ENCODE measurements around the gene JAKMIP2.

Gene JAKMIP2

GRCh38 chr5:147788023-147788422 lies 5.5 kb upstream of the JAKMIP2 start:
- DNase-seq (ENCODE audit: low read depth): no peak

DNA sequence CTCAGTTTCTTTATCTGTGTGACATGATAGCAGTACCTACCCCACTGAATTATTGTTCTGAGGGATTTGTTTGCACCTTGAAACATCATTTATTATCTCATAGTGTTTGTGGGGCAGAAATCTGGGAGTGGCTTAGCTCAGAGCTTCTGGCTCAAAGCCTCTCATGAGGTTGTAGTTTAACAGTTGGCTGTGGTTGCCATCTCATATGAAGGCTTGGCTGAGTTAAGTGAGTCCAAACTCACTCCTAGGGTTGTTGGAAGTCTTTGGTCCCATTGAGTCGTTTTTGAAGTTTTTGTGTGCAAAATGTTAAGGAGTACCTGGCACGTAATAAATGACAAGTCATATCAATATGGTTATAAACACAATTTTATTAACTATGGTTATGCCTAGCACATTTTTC lies 3.6 kb upstream of the JAKMIP2 start:
- no peak for DNase-seq (ENCODE audit: low read depth)

DNA sequence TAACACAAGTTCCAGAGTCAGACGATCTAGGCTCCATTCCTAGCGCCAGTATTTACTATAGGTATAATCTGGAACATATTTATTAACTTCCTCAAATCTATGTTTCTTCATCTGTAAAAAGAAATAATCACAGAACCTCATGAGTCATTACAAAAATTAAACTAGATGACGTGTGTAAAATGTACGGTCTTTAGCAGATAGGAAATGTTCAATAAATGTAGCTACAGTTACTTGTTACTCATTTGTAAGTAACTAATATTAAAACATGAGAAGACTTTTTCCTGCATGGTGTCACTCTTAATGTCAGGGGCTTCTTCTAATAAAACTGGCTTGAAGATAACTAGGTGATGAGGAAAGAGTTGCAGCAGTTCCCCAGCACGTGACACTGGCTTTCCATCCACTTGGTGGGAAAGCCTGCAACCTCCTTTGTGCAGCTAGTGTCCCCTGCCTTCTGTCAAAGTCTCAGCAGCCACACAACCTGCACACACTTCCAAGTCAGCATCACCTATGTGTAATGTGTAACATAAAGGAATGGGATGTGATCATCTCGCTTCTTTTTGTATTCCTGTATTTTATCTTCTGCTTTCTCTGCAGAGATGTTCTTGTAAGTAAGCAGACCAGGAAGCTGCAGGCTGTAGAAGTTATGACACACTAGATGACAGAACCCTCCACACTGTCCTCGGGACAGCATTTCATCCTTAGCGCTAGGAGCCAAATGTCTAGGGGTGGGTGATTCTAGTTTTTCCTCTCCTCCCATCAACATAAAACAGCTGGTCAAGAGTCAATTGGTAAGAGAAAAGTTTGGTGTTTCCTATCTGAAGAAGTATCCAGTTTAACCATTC lies 1.8 kb upstream of the JAKMIP2 start:
- DNase-seq (ENCODE audit: low read depth): no peak

DNA sequence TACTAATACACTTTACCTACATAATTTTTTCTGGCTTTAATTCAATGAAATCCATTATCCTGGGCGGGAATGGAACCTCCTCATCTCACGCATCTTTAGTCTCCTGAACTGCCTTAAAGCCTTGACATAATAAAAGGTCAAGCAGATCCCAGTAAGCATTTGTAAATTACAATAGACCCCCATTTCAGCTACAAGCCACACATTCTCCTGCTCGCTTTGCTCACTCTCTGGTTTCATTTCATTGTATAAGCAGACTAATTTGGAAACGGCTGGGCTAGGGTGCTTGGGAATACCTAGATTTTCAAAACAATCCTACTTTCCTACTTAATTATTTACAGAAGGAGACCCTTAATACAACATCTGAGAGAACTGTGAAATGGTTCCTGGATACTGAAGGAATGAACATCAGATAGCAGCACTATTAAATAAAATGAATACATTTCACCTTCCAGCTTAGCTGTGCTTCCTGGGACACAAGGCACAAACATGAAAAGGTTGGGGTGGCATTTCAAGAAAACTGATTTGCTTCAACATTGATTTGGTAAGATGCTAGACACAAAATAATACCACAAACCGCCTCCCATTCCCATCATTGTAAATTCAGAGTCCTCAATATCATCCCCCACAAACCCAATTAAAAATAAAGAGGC lies 1.5 kb downstream of the JAKMIP2 start:
- no peak for DNase-seq (ENCODE audit: low read depth)

DNA sequence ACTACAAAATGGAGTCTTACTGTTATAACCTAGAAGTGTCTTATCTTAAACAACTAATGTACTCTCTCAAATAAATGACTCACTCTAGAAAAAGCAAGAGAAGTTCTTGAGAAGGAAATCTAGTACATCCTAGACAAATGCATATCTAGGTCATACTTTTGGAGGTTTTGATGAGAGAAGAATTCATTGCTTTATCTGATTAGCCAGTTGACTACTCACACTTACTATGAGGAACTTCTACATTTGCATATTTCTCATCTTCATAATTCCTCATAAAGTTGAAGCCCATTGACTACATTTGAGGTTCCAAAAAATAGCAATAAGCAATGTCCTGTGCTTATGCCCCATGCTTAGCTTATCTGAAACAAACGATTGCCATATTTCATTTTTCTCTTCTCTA lies 2.8 kb downstream of the JAKMIP2 start:
- no peak for DNase-seq (ENCODE audit: low read depth)

DNA sequence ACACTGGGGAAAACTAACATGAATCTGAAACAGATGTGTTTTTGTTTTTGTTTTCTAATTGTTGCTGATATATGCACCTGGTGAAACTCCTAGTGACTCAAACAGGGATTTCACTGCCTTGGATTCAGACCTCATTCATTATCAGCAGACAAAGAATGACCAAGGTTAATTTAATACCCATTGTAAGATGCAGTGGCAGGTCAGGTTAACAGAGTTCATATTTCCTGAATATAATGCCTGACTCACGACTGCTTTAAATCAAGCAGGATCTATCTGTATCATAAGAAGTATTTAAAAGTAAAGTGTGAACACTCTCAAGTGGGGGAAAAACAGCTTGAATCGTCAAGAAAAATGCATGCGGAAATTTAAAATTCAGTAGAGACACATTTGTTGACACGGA lies 5.5 kb downstream of the JAKMIP2 start:
- no peak for DNase-seq (ENCODE audit: low read depth)

DNA sequence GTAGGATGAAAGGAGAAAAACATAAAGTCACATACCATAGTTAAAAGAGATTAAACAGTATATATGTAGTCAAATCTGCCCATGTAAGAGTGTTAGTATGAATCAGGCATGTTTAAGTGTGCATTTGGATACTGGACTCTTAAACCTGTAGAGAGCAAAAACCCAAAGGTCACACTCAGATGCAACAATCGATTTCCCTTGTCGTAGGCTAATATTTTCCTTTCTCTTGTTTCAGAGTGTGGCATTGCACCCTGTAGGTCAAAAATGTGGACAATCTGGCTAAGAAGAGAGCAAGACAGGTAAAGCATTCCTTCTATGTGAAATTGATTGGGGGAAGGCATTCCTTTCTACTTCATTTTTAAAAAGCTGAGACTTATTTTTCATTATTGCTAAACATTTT lies 8.9 kb downstream of the JAKMIP2 start:
- DNase-seq (ENCODE audit: low read depth): no peak

DNA sequence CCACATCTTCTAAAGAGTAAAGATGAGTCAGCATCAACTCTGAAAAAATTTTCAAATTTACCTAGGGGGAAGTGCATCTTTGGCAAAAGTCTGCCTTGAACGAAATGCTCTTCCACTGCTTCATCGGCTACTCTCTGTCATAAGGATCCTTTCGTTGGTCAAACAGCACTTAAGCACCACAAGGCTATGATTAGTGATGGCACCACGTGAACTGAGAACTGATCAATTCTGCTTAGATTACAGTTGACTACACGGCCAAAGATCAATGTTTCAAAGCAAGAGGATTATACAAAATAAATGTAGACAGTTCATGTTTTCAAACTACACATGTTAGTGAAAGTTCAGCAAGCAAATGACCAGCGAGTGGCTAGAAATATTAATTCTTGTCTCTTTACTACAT lies 9.4 kb downstream of the JAKMIP2 start:
- DNase-seq (ENCODE audit: low read depth): no peak

DNA sequence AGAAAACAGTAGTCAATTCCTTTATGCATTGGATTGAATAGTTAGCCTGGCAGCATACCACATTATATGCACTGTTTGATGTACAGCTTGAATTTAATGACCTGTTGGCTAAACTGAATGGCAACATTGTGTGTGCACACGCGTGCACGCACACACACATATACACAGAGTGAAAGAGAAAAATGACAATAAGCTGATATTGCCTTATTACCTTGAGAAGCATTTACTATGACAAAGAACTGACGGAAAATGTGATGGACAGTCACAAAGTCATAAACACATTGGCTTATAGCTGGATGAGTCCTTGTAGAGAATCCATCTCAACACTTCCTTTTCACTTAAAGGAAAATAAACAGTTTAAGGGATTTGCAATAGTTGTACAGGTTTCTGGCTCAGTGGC lies 15.5 kb downstream of the JAKMIP2 start:
- DNase-seq (ENCODE audit: low read depth): no peak

DNA sequence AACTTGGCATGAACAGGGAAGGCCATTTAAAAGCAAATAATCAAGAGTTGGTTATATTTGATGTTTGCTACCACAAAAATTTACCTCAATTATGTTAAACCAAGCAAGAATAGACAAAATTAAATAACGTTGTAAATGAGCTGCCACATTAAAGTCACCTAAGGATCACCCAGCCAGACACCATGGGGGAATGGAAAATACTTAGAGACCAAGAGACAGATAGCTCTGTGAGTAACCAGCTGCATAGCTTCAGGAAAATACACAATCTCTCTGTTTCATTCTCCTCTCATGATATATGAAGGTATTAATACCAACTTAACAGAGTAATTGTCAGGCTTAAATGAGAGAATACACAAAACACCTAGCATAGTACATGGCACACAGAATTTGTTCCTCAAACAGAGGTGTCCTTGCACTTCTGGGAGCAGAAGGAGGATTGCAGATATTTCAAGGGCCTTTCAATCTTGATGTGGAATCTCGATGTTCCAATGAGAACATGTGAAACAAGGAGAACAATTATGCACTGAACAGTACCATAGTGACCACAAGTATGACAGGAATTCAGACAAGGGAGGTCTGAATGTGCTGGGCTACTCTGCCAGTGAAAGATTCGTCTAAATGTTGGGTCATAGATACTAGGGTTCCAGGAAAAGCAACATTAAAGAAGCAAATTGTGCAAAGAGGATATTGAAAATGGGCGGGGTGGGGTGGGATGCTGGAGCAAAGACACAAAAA lies 18.6 kb downstream of the JAKMIP2 start:
- peak; percentile 12 for DNase-seq (ENCODE audit: low read depth)

GRCh38 chr5:147760086-147760875 lies 22.2 kb downstream of the JAKMIP2 start:
- no peak for DNase-seq (ENCODE audit: low read depth)

- no peak for DNase-seq (ENCODE audit: low read depth)
Measured at GRCh38 chr5:147759441-147759840, 23.1 kb downstream of the JAKMIP2 start.

- DNase-seq (ENCODE audit: low read depth): no peak
Measured at GRCh38 chr5:147756566-147756965, 26.0 kb downstream of the JAKMIP2 start.

DNA sequence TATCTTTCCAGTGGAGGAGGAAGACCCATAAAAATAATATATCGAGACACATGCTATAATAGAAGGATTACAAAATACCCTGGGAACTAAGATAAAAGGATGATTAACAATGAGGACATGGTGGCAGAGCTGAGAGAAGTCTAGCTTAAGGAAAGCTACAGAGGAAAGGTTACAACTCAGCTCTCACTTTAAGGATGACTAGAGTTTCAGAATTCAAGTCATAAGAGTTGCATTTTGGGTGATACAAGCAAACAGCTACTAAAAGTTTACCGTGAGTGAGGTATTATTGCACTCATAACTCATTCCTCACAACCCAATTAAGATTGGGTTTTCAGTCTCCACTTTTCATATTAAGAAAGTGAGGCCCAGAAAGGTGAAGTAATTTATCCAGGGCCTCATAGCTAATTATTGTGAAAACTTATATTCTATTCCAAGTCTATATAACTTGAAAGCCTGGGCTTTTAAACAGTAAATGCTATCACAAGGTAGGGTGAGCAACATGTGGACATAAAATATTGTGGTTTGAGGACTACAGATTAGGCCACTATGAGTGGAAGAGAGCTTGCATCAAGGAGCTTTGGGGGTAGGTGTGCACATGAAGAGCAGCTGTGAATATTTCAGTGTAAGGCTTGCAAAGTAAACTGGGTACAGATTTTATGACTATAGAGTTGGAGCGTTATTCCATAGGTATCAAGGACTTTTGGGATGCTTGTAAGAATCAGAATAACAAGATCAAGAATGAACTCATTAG lies 28.0 kb downstream of the JAKMIP2 start:
- DNase-seq (ENCODE audit: low read depth): no peak

- DNase-seq (ENCODE audit: low read depth): peak; percentile 43
Measured at GRCh38 chr5:147753765-147754164, 28.8 kb downstream of the JAKMIP2 start.

GRCh38 chr5:147752666-147753290 lies 29.8 kb downstream of the JAKMIP2 start:
- no peak for DNase-seq (ENCODE audit: low read depth)

GRCh38 chr5:147752033-147752432 lies 30.5 kb downstream of the JAKMIP2 start:
- no peak for DNase-seq (ENCODE audit: low read depth)

- DNase-seq (ENCODE audit: low read depth): no peak
Measured at GRCh38 chr5:147751156-147751830, 31.2 kb downstream of the JAKMIP2 start.

DNA sequence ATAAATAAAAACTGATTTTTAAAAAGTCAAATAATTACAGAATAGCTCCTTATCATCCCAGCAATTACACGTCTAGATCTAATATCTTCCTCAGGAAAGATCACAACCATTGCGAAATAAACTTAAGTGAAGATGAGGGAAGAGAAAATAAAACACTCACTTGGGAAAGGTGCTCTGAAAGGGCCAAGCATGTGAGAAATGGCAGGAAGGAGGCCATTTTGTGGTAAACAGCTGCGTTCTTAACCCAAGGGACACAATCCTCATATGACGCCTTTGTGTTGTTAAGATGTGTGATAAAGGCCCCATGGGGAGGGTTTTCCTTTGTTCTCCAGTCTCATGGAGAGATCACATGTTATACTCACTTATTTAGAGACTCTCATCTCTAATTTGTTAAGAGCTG lies 32.5 kb downstream of the JAKMIP2 start:
- DNase-seq (ENCODE audit: low read depth): no peak

DNA sequence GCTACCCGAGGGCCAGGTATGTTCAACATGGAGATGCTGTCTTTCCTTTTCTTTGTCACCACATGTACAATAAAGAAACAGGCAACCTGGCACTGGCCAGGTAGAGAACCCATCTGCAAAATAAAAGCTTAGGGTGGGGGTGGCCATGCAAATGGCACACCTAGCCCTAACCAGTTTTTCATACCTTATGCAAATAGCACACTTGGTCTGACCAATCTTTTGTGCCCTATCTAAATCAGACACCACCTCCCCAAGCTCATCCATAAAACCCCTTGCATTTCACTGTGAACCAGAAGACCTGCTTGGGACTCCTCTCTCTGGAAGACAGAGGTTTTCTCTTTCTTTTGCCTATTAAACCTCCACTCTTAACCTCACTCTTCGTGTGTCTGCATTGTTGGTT lies 33.9 kb downstream of the JAKMIP2 start:
- no peak for DNase-seq (ENCODE audit: low read depth)

Data from fibroblast of the conjunctiva (primary cell).